Esophagus muscularis mucosa (tissue), 4 donors: Measurements from ENCODE around the gene AUNIP.
"Not testable (repeated sequence)": the region's sequence is repeated elsewhere in the genome, so short reads cannot be mapped to it uniquely, and the experiment has no call there.

Experiments
- CTCF ChIP-seq, 3 experiments: fragments of 200-600 bp in 2 of 3; fragments of 450-650 bp in 1 of 3; sonication (generic) in 2 of 3; IDR thresholded peaks; one replicate each; pipeline ENCODE4 v1.5.1; 2017 to 2019; ENCODE audit warnings: antibody characterized with exemption in 3 of 3, mild to moderate bottlenecking in 2 of 3, moderate library complexity in 1 of 3
- EP300 ChIP-seq: sonication (generic); formaldehyde crosslinking; IDR thresholded peaks from one replicate; pipeline ENCODE4 v1.6.1; 2017; ENCODE audit warnings: antibody characterized with exemption
- POLR2A ChIP-seq: fragments of 450-650 bp; IDR thresholded peaks from one replicate; pipeline ENCODE4 v1.6.1; 2017; ENCODE audit warnings: antibody characterized with exemption, moderate library complexity, mild to moderate bottlenecking, low read depth
- POLR2AphosphoS5 ChIP-seq, 2 donors: sonication (generic); formaldehyde crosslinking; IDR thresholded peaks; one replicate each; pipeline ENCODE4 v1.6.1; 2017; ENCODE audit warnings: antibody characterized with exemption in 2 of 2

GRCh38 chr1:25839808-25840207 is 19.4 kb downstream of the AUNIP start:
- not testable (repeated sequence) for TF ChIP-seq CTCF (IDR thresholded peaks at IDR 0.05); EP300; POLR2AphosphoS5 (IDR thresholded peaks at IDR 0.05); POLR2A
